Right atrium auricular region (tissue), 2 donors: Measurements from ENCODE around the gene CYP26C1. TPM values are rescaled to one million over a fixed set of nuclear protein-coding genes. Genes with fewer than 3 reads are reported as not detected.
A peak's percentile ranks its signal among the peaks of the same experiment; 100 is the strongest.

Experiments used
- DNase-seq: peaks from one replicate; pipeline ENCODE4 v3.0.0-alpha.2; 2019; ENCODE audit warnings: low spot score
- H3K27ac ChIP-seq, 2 donors: fragments of 200-600 bp; sonication (generic); 1 replicate in 1 of 2; 2 replicates in 1 of 2; pipeline ENCODE4 v1.5.1; 2016 to 2019
- H3K27me3 ChIP-seq, 2 donors: fragments of 200-600 bp; sonication (generic); one replicate each; pipeline versions ENCODE4 v1.5.1 to v1.6.0; 2017 to 2019
- H3K36me3 ChIP-seq: fragments of 200-600 bp; sonication (generic); one replicate; pipeline ENCODE4 v1.5.1; 2016
- H3K4me1 ChIP-seq, 2 donors: fragments of 200-600 bp; sonication (generic); one replicate each; pipeline versions ENCODE4 v1.5.1 to v1.6.0; 2017 to 2019
- H3K4me3 ChIP-seq, 2 donors: fragments of 200-600 bp; sonication (generic); 1 replicate in 1 of 2; 2 replicates in 1 of 2; pipeline ENCODE4 v1.5.1; 2017 to 2019; ENCODE audit warnings: mild to moderate bottlenecking in 1 of 2, moderate library complexity in 1 of 2
- H3K9me3 ChIP-seq, 2 donors: fragments of 200-600 bp; sonication (generic); one replicate each; pipeline ENCODE4 v1.5.1; 2019
- CTCF ChIP-seq, 2 donors: fragments of 200-600 bp; sonication (generic); IDR thresholded peaks; one replicate each; pipeline ENCODE4 v1.5.1; 2019; ENCODE audit warnings: antibody characterized with exemption in 2 of 2
- total RNA-seq, 2 donors: library from RNA; depleted of rRNA; stranded (reverse); fragments of >200 nt; gene quantifications; one replicate each; pipeline ENCODE4 v1.1.0, GENCODE V29; 2016

Gene CYP26C1
- total RNA-seq, 2 donors from 2014 or later: not detected

GRCh38 chr10:93070378-93071176, 10.0 kb downstream of the CYP26C1 start:
- DNase-seq: peak; percentile 21
- H3K4me3 ChIP-seq: no peak overlapping the region
- peaks cover 15 to 51% of the 10 kb centered on the region in 2 donors for H3K27me3 ChIP-seq
- H3K4me1 ChIP-seq: peaks cover 0 to 56% of the 10 kb centered on the region in 2 donors
- H3K36me3 ChIP-seq: no peaks in the 10 kb centered on the region
- H3K9me3 ChIP-seq: no peaks in the 10 kb centered on the region
- TF ChIP-seq CTCF (IDR thresholded peaks at IDR 0.05): no peak
- no peak overlapping the region for H3K27ac ChIP-seq

DNA sequence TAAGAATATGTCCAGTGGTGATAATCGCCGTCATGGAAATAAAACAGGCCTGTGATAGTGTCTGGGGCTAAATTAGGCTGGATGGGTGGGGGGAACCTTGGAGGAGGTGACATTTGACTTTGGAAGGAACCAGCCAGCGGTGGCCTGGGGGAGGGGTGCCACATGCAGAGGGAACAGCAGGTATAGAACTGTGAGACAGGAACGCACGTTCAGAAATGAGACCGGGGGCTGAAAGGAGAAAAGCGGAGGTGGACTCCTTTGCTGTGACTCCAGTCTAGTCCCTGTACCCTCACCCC, 10.5 kb downstream of the CYP26C1 start:
- H3K36me3 ChIP-seq: no peaks in the 10 kb centered on the region
- DNase-seq: peak; percentile 34
- H3K4me3 ChIP-seq: no peak overlapping the region
- no peak for TF ChIP-seq CTCF (IDR thresholded peaks at IDR 0.05)
- peaks cover 15 to 46% of the 10 kb centered on the region in 2 donors for H3K27me3 ChIP-seq
- H3K4me1 ChIP-seq: peaks cover 0 to 50% of the 10 kb centered on the region in 2 donors
- no peaks in the 10 kb centered on the region for H3K9me3 ChIP-seq
- no peak overlapping the region for H3K27ac ChIP-seq

GRCh38 chr10:93071674-93072224, 11.2 kb downstream of the CYP26C1 start:
- peaks cover 15 to 39% of the 10 kb centered on the region in 2 donors for H3K27me3 ChIP-seq
- peaks cover 0 to 49% of the 10 kb centered on the region in 2 donors for H3K4me1 ChIP-seq
- no peak for TF ChIP-seq CTCF (IDR thresholded peaks at IDR 0.05)
- no peak overlapping the region for H3K27ac ChIP-seq
- no peaks in the 10 kb centered on the region for H3K9me3 ChIP-seq
- DNase-seq: no peak
- H3K36me3 ChIP-seq: no peaks in the 10 kb centered on the region
- H3K4me3 ChIP-seq: peak overlapping the region in 1 of 2 donors; percentile 43

DNA sequence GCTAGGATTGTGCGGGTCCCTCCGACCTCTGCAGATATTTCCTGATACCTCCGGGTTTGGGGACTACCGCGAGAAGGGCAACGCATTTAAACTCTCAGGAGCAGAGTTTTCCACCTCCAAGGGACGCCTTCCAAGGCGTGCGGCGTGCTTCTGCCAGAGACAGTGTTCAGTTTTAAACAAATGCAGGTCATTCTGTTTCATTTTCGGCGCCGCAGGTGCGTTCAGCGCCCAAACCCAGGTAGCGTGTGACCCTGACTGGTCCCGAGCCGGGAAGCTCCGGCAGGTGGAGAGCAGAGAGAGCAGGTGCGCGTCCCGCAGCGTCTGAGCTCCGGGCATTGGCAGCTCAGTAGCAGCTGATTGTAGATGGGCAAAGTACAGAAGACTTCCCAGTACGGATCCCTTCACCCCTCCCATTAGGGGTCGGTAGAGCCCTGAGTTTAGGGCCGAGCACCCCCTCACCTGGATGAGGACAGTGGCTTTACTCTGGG, 11.7 kb downstream of the CYP26C1 start:
- Histone ChIP-seq H3K27ac (no peak overlapping the region), H3K4me1 (peaks cover 0 to 49% of the 10 kb centered on the region in 2 donors), H3K9me3 (no peaks in the 10 kb centered on the region), H3K4me3 (peak overlapping the region in 1 of 2 donors; percentile 43), H3K36me3 (no peaks in the 10 kb centered on the region), H3K27me3 (peaks cover 15 to 38% of the 10 kb centered on the region in 2 donors)
- DNase-seq: no peak
- TF ChIP-seq CTCF (IDR thresholded peaks at IDR 0.05): no peak

DNA sequence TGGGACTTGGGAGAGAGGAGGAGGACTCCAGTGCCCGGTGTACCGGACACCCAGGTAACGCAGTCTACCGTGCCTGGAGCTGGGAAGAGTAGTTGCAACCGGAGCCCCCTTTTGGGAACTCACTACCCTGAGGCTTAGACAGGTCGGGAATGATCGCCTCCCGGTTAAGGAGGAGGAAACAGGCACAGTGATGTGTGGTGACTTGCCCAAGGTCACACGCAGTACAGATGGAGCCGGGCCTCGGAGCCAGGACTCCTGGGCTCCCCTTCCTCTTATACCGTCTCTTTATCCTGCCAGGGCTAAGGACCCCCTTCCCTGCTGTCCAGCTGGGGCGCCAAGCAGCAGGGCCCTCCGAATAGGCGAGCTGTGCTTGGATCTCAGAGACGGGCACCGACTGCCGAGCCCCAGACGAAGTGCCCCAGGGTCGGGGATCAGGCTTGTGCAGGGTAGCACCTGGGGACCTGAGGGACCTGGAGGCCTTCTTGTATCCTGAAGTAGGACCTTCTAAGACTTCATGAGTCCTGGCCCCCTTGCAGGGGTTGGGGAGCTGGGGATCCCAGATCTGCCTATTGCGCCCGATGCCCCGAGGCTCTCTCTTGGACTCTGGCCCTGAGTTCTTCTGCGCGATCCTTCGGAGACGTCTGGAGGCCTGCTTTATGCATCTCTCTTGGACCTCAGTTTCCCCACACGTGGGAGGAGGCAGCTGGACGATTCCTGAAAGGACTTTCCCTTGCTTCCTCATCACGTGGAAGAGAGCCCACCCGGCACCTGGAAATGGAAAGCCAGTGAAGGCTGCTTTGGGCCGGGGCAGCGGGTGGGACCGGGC, 12.3 kb downstream of the CYP26C1 start:
- no peak for TF ChIP-seq CTCF (IDR thresholded peaks at IDR 0.05)
- peak; percentile 26 for DNase-seq
- peaks cover 0 to 49% of the 10 kb centered on the region in 2 donors for H3K4me1 ChIP-seq
- peaks cover 15 to 37% of the 10 kb centered on the region in 2 donors for H3K27me3 ChIP-seq
- H3K9me3 ChIP-seq: no peaks in the 10 kb centered on the region
- peak overlapping the region in 1 of 2 donors; percentile 48 for H3K4me3 ChIP-seq
- H3K36me3 ChIP-seq: no peaks in the 10 kb centered on the region
- H3K27ac ChIP-seq: no peak overlapping the region
